Right lung (tissue), 5 donors: ENCODE measurements around the gene WDR37. TPM values are rescaled to one million over a fixed set of nuclear protein-coding genes. Genes with fewer than 3 reads are reported as not detected.
"Not testable (repeated sequence)": the region's sequence is repeated elsewhere in the genome, so short reads cannot be mapped to it uniquely, and the experiment has no call there.

Experiments used
- DNase-seq, 2 donors: peaks; one replicate each; pipeline ENCODE4 v3.0.0-alpha.2; 2013
- polyA plus RNA-seq, 5 donors: library from polyadenylated mRNA; unstranded; fragments of 120-200 nt; gene quantifications; one replicate each; pipeline versions ENCODE4 v1.2.1 to v1.2.3, GENCODE V29; 2013; ENCODE audit warnings: inconsistent platforms in 1 of 5, low replicate concordance in 1 of 5; ENCODE audit not compliant: insufficient read length in 5 of 5, insufficient read depth in 1 of 5

WDR37 gene
- polyA plus RNA-seq, 5 donors = 15.4 to 18.8 (median 16.0) TPM

DNA sequence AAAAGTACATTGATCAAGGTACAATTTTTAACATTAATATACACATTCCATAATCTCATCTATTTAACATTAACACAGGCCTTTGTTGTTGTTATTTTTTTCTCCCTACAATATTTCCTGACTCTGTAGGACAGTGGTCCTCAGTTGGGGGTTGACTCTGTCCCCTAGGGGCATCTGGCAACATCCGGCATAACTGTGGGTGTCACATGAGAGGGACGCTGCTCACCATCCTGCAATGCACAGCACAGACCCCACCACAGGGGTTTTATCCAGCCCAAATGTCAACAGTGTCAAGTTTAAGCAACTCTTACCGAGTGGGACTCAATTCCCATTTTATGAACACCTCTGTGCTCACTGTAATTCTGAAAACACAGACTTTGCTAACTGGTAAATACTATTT lies 16.1 kb upstream of the WDR37 start:
- no peak for DNase-seq

DNA sequence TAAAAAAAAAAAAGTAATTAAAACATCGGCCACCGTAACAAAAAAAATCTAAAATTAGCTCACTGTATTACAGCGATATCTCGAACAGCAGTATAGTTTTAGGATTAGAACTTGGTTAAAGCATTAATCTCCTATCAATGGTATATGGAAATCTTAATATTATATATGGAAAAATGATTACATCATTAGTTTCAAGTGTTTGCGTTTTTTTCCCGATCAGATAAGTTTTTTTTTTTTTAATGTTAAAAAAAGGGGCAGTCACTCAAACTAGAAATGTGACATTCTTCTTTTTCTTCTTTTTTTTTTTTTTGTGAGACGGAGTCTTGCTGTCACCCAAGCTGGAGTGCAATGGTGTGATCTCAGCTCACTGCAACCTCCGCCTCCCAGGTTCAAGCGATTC lies 14.7 kb upstream of the WDR37 start:
- no peak for DNase-seq

GRCh38 chr10:1043532-1043995 lies 12.6 kb upstream of the WDR37 start:
- no peak for DNase-seq

- DNase-seq = no peak
These were observed 12.0 kb upstream of the WDR37 start for GRCh38 chr10:1044146-1044545.

DNA sequence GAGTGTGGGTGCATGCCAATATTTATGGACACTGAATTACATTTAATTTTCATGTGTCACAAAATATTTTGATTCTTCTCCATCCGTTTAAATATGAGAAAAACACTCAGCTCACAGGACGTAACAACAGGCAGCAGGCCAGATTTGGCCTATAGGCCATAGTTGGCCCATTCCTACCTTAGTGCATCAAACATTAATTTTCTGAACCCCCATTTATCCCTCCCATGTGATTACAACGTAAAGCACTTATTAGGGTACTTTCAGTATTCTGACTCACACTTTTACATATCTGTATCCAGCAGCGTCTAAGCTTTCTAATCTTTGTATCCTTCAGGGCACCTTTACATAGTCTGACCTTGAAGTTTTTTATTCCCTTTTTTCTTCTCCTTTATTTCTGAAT lies 11.2 kb upstream of the WDR37 start:
- DNase-seq = no peak

GRCh38 chr10:1045415-1045814 lies 10.8 kb upstream of the WDR37 start:
- no peak for DNase-seq

DNA sequence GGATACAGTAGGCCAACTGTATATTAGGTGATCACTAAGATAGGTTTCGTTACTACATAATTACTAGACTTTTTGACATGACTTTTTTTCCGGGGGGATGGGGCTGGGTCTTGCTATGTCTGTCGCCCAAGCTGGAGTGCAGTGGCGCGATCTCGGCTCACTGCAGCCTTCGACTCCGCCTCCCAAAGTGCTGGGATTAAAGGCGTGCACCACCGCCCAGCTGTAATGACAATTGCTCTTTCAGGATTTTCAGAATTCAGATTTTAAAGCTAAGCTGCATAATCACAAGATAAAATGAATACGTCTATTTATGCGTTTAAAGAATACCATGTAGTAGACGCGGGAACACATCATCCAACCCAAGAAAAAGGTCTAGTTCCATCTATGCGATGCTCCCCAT lies 8.2 kb upstream of the WDR37 start:
- DNase-seq = no peak

DNA sequence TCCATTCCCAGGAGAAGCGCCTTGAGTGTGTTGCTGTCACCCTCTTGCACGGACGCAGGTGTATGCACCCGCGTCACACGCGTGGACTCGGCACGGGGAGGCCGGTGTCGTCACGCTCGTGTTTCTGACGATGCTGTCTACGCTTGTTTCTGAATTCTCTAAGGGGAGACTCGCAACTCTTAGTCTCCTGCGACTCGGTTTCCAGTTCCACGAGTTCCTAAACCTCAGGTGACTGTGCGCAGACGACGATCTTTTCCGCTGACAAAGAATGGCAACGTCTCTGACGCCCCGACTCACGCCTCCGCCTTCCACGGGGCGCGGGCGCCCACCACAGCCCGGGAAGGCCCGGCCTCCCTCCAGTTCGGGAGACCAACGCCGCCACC lies 7.8 kb upstream of the WDR37 start:
- DNase-seq = no peak

- DNase-seq = peak; percentile 97 to 98
These were observed 7.3 kb upstream of the WDR37 start, which contains the start of gene IDI1 for GRCh38 chr10:1048732-1049424. IDI1 (minus strand) TSS chr10:1049119; CDS start chr10:1049003, 116 bp downstream.

GRCh38 chr10:1049425-1049958 lies 6.7 kb upstream of the WDR37 start:
- DNase-seq = no peak

DNA sequence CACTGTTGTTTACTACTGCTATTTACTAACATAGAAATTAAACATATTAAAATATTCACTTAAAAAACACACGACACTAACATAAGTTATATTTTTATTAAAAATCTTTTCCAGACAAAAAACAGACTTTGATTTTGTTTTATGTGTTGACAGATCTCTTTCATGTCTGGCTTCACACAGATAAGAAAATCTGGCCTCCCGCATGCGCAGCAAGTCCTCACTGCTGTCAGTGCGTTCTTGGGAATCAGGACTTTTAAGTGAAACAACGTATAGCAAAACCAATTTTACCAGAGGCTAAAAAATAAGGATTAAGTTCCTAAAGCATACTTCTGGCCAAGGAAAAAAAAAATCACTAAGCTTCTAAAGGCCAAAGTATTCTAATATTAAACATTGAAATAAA lies 6.0 kb upstream of the WDR37 start:
- no peak for DNase-seq

- DNase-seq = no peak
These were observed 5.6 kb upstream of the WDR37 start for GRCh38 chr10:1050554-1050953.

DNA sequence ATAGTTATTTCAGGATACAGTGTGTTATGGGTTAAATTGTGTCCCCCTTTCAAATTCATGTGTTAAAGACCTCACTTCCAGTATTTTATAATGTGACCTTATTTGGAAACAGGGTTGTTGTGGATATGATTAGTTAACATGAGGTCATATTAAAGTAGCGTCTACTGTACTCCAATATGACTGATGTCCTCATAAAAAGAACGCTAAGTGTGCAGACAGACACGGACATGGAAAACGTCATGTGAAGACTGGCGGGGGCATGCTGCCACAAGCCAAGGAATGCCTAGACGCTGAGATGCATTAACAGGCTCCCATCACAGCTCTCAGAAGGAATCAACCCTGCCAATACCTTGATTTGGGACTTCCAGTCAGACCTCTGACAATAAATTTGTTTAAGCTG lies 1.5 kb upstream of the WDR37 start:
- DNase-seq = no peak

GRCh38 chr10:1057106-1057657 lies 997 bp downstream of the WDR37 start:
- no peak for DNase-seq

GRCh38 chr10:1058017-1058416 lies 1.8 kb downstream of the WDR37 start:
- no peak for DNase-seq

DNA sequence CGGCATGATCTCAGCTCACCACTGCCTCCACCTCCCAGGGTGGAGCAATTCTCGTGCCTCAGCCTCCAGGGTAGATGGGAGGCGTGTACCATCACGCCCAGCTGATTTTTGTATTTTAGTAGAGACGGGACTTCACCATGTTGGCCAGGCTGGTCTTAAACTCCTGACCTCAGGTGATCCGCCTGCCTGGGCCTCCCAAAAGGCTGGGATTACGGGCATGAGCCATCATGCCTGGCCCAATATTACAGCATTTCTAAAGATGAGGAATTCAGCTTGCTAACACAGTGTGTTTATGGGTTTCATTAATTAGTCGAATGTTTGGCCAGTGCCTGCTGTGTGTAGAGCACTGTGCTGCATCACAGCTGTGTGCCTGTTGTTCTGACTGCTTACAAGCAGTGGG lies 3.7 kb downstream of the WDR37 start:
- no peak for DNase-seq

GRCh38 chr10:1061930-1062774 lies 6.0 kb downstream of the WDR37 start:
- no peak for DNase-seq

- DNase-seq = no peak
These were observed 7.2 kb downstream of the WDR37 start for GRCh38 chr10:1063232-1063865.

DNA sequence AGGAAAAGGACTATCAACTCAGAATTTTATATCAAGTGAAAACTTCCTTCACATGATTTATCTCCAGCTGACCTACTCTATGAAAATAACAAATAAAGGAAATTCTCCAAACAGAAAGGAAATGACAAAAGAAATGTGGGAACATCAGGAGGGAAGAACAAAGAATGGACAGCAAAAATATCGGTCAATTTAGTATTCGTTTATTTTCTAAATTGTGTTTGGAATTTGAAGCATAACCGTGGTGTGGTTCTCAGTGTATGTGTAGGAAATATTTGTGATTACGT lies 8.7 kb downstream of the WDR37 start:
- DNase-seq = no peak

GRCh38 chr10:1066734-1067133 lies 10.5 kb downstream of the WDR37 start:
- not testable (repeated sequence) for DNase-seq

DNA sequence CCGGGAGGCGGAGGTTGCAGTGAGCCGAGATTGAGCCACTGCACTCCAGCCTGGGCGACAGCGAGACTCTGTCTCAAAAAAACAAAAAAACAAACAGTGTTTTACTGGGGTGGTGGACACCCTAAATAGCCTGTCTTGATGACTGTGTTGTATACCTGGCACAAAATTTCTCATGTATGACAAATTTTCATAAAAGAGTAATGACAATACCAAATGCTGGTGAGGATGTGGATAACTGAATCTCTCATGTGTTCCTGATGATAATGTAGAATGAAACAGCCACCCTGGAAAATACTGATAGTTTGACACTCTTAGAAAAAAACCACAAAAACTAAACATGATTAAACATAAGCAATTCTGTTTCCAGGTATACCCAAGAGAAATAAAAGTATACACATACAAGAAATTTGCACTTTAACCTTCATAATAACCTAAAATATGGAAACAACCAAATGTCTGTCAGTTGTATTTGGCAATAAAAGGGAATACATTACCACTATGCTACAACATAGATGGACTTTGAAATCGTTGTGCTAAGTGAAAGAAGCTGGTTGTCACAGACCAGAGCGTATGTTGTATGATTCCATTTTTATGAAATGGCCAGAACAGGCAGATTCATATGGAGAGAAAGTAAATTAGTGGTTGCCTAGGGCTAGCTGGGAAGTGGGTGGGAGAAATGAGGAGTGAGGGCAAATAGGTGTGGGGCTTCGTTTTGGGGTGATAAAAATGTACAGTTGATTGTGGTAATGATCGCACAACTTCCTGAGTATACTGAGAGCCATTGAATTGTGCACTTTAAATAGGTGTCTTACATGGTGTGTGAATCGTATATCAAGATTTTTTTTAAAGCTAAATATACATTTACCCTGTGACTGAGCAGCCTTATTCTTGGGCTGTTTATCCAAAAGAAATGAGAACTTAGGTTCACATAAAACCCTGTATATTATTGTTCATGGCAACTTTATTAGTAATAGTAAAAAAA lies 12.5 kb downstream of the WDR37 start:
- no peak for DNase-seq
